ENCODE results near the gene KANK4. TPM values are rescaled to one million over a fixed set of nuclear protein-coding genes. Genes with fewer than 3 reads are reported as not detected.

Gene KANK4
- total RNA-seq, 4 donors from 2014 or later = 14.5 TPM; not detected in 3

- no peak for DNase-seq
- intact Hi-C loops (cut with DNase I; ENCODE audit: low total_unique reads) = no loop called here
These were observed 123.0 kb downstream of the KANK4 start for GRCh38 chr1:62196086-62196690.

GRCh38 chr1:62194651-62195544 is 124.3 kb downstream of the KANK4 start, which contains the start of gene L1TD1:
Gene L1TD1 (plus strand): TSS chr1:62194849. CDS start chr1:62206629, 11,780 bp downstream.
- TF ChIP-seq POLR2A (IDR thresholded peaks at IDR 0.05) = no peak
- TF ChIP-seq CTCF (IDR thresholded peaks at IDR 0.05) = no peak
- Histone ChIP-seq H3K4me3 (no peak within 1 kb of the TSS), H3K9me3 (no peaks in the 10 kb centered on the region), H3K27me3 (no peaks in the 10 kb centered on the region), H3K36me3 (no peaks in the 10 kb centered on the region), H3K27ac (no peak within 1 kb of the TSS), H3K4me1 (no peaks in the 10 kb centered on the region)
- intact Hi-C loops (cut with DNase I; ENCODE audit: low total_unique reads) = no loop called here
- DNase-seq = no peak

More at GRCh38 chr1:62196086-62196690, 123.0 kb downstream of the KANK4 start:
- TF ChIP-seq POLR2A (IDR thresholded peaks at IDR 0.05) (no peak), CTCF (IDR thresholded peaks at IDR 0.05) (no peak)
- Histone ChIP-seq H3K4me3 (no peak overlapping the region), H3K27ac (no peak overlapping the region), H3K27me3 (no peaks in the 10 kb centered on the region), H3K36me3 (no peaks in the 10 kb centered on the region), H3K4me1 (no peaks in the 10 kb centered on the region), H3K9me3 (no peaks in the 10 kb centered on the region)

- Histone ChIP-seq H3K9me3 (no peaks in the 10 kb centered on the region), H3K4me3 (no peak overlapping the region), H3K36me3 (no peaks in the 10 kb centered on the region), H3K27me3 (no peaks in the 10 kb centered on the region), H3K4me1 (no peaks in the 10 kb centered on the region), H3K27ac (no peak overlapping the region)
- DNase-seq = no peak
- intact Hi-C loops (cut with DNase I; ENCODE audit: low total_unique reads) = no loop called here
- TF ChIP-seq CTCF (IDR thresholded peaks at IDR 0.05) (no peak), POLR2A (IDR thresholded peaks at IDR 0.05) (no peak)
These were observed 131.1 kb downstream of the KANK4 start for GRCh38 chr1:62188111-62188510.

- Histone ChIP-seq H3K4me3 (no peak overlapping the region), H3K9me3 (no peaks in the 10 kb centered on the region), H3K27me3 (no peaks in the 10 kb centered on the region), H3K4me1 (no peaks in the 10 kb centered on the region), H3K36me3 (no peaks in the 10 kb centered on the region), H3K27ac (no peak overlapping the region)
- intact Hi-C loops (cut with DNase I; ENCODE audit: low total_unique reads) = no loop called here
- no peak for DNase-seq
- TF ChIP-seq CTCF (IDR thresholded peaks at IDR 0.05) = no peak
- no peak for TF ChIP-seq POLR2A (IDR thresholded peaks at IDR 0.05)
These were observed 131.7 kb downstream of the KANK4 start for GRCh38 chr1:62187548-62187947.

Small RNA genes lying within 50 kb of the gene (small RNA-seq; reads per million reads assigned to genes)
- not detected for gene RNU6-371P

Other genes with a start within 250 kb of the KANK4 start
- 1 to 10 TPM in 1 of 4 donors, under 1 TPM in 1, not detected in 2; 0.40 to 4.5 TPM for gene L1TD1, start 124.6 kb downstream of the KANK4 start, total RNA-seq
- gene USP1, start 117.6 kb upstream of the KANK4 start, total RNA-seq = 10 to 100 TPM; 16.9 to 93.5 (median 41.5) TPM

All from uterus (tissue), 4 donors.